ENCODE results near the gene RBM44. TPM values are rescaled to one million over a fixed set of nuclear protein-coding genes. Genes with fewer than 3 reads are reported as not detected.

Gene RBM44
- total RNA-seq, 4 donors from 2014 or later = 0.45 to 1.4 (median 0.93) TPM

DNA sequence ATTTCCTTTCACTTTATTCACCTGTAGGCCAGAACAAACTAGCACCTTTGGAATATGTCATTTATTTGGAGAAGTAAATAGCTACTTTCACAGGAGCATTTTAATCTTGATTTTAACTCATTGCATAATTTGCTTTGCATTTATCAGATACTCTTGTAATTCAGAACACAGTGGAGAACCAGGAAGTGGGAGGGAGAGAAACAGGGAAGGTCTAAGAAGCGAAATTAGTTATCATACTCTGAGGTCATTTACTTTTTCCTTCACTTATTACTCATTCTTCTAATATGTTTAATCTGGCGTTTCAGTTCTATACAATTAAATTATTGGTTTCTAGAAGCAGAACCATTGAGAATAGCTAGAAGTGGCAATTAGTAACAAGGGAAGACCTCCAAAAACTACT is 20.7 kb downstream of the RBM44 start:
- H3K27ac ChIP-seq = no peak overlapping the region
- H3K9me3 ChIP-seq = no peaks in the 10 kb centered on the region
- no peaks in the 10 kb centered on the region for H3K4me1 ChIP-seq
- no peak overlapping the region for H3K4me3 ChIP-seq
- 78 to 82% methylated on average over 2 of the region's 2 CpGs for WGBS, 2 donors (ENCODE audit: low coverage in 1 of 2)
- H3K27me3 ChIP-seq = no peaks in the 10 kb centered on the region
- TF ChIP-seq, protein P1, sequence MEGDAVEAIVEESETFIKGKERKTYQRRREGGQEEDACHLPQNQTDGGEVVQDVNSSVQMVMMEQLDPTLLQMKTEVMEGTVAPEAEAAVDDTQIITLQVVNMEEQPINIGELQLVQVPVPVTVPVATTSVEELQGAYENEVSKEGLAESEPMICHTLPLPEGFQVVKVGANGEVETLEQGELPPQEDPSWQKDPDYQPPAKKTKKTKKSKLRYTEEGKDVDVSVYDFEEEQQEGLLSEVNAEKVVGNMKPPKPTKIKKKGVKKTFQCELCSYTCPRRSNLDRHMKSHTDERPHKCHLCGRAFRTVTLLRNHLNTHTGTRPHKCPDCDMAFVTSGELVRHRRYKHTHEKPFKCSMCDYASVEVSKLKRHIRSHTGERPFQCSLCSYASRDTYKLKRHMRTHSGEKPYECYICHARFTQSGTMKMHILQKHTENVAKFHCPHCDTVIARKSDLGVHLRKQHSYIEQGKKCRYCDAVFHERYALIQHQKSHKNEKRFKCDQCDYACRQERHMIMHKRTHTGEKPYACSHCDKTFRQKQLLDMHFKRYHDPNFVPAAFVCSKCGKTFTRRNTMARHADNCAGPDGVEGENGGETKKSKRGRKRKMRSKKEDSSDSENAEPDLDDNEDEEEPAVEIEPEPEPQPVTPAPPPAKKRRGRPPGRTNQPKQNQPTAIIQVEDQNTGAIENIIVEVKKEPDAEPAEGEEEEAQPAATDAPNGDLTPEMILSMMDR (IDR thresholded peaks at IDR 0.05) = no peak
- TF ChIP-seq POLR2A (IDR thresholded peaks at IDR 0.05) (no peak), EP300 (IDR thresholded peaks at IDR 0.05) (no peak)
- ATAC-seq = no peak
- no peaks in the 10 kb centered on the region for H3K36me3 ChIP-seq

DNA sequence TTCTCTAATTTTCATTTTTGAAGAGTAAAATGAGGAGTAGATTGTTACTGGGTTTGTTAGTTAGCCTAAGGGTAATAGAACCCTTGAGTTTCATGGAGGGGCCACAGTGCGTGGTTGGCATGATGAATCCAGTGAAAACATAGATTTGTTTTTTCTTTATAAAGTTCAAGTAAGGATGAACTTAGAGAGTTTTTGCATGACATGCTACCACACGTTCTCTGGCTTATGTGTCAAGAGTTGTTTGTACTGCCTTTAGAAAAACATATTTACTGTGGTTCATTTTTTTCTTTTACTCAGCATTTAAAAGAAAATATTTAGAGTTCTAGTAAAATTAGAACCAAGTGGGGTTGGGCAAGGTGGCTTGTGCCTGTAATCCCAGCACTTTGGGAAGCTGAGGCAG is 21.8 kb downstream of the RBM44 start:
- 100% methylated on average over 1 to 2 of the region's 2 CpGs for WGBS, 2 donors (ENCODE audit: low coverage in 1 of 2)
- no peak for ATAC-seq

DNA sequence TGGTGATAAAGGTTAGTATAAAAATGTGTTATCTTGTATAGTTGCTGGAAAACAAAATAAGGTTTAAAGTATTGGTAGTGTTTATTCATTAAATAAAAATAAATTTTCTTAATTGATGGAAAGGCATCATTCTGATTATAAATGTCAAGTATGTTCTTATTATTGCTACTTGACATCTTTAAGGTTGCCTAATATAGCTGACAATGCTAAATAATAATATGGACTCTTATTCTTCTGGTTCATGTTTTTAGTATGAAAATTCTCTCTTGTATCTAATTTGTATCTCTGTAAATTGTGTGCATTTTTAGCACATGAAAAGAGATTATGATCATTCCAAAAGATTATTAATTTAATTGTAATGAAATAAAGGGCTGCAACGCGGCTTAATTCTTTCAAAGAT is 25.0 kb downstream of the RBM44 start:
- Histone ChIP-seq H3K27ac (no peak overlapping the region), H3K36me3 (no peaks in the 10 kb centered on the region), H3K9me3 (no peaks in the 10 kb centered on the region), H3K4me3 (no peak overlapping the region), H3K27me3 (no peaks in the 10 kb centered on the region), H3K4me1 (no peaks in the 10 kb centered on the region)
- TF ChIP-seq POLR2A (IDR thresholded peaks at IDR 0.05) = no peak
- TF ChIP-seq POLR2AphosphoS5 (IDR thresholded peaks at IDR 0.05) = no peak
- no peak for TF ChIP-seq EP300 (IDR thresholded peaks at IDR 0.05)
- TF ChIP-seq, protein P1 (IDR thresholded peaks at IDR 0.05) = no peak
- ATAC-seq = no peak
- WGBS, 2 donors (ENCODE audit: low coverage in 1 of 2) = 87 to 92% methylated on average over 2 of the region's 2 CpGs

More for the DNA sequence above, 21.8 kb downstream of the RBM44 start:
- H3K4me3 ChIP-seq = no peak overlapping the region
- H3K27ac ChIP-seq = no peak overlapping the region
- H3K27me3 ChIP-seq = no peaks in the 10 kb centered on the region
- H3K4me1 ChIP-seq = no peaks in the 10 kb centered on the region
- H3K9me3 ChIP-seq = no peaks in the 10 kb centered on the region
- no peaks in the 10 kb centered on the region for H3K36me3 ChIP-seq
- no peak for TF ChIP-seq POLR2AphosphoS5 (IDR thresholded peaks at IDR 0.05)
- TF ChIP-seq, protein P1 (IDR thresholded peaks at IDR 0.05) = no peak
- no peak for TF ChIP-seq POLR2A (IDR thresholded peaks at IDR 0.05)
- no peak for TF ChIP-seq EP300 (IDR thresholded peaks at IDR 0.05)

DNA sequence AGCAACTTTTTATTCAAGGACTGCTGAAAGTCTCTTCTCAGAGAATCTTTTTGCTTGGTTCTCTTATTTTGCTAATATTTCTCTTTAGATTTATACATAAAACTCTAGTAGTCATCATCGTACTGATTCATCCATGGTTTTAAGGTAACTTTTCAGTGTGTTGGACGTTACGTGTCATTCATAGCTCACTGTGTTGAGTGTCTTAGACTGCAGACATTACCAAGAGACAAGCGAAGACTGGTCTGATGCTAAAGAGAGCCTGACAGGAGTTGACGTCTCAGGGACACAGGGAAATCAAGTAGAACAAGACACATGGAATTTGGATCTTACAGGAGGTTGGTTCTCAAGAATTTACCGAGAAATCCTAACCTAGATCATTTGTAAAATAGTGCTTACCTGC is 25.5 kb downstream of the RBM44 start:
- no peaks in the 10 kb centered on the region for H3K4me1 ChIP-seq
- TF ChIP-seq, protein P1 (IDR thresholded peaks at IDR 0.05) = no peak
- TF ChIP-seq EP300 (IDR thresholded peaks at IDR 0.05) = no peak
- no peak for TF ChIP-seq POLR2A (IDR thresholded peaks at IDR 0.05)
- no peak for TF ChIP-seq POLR2AphosphoS5 (IDR thresholded peaks at IDR 0.05)

DNA sequence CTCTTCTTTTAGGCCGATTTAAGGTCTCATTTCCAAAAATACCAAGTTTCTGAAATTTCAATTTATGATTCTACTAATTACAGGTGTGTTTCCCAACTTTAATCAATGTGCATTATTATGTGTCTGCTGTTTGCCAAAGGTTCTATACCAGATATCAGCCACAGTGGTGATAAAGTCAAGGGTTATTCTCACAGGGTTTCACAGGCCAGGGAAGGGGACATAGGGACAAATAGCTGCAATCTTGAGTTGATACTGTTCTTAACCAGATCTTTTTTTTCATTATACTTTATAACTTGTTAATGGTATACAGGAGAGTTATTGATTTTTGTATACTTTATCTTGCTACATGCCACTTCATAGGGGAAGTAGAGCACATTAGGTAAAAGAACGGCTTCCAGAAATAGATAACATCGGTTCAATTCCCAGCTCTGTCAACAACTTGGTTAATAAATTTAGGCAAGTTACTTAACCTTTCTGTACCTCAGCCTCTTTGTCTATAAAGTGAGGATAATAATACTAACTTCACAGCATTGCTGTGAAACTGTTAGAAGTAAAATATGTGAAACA is 28.9 kb downstream of the RBM44 start:
- no peak overlapping the region for H3K27ac ChIP-seq

More for the DNA sequence above, 25.5 kb downstream of the RBM44 start:
- H3K27me3 ChIP-seq = no peaks in the 10 kb centered on the region
- no peak for ATAC-seq
- no peaks in the 10 kb centered on the region for H3K9me3 ChIP-seq
- no peak overlapping the region for H3K4me3 ChIP-seq
- 80 to 96% methylated on average over 4 to 6 of the region's 6 CpGs for WGBS, 2 donors (ENCODE audit: low coverage in 1 of 2)
- no peak overlapping the region for H3K27ac ChIP-seq
- no peaks in the 10 kb centered on the region for H3K36me3 ChIP-seq

More for the DNA sequence above, 28.9 kb downstream of the RBM44 start:
- TF ChIP-seq POLR2AphosphoS5 (IDR thresholded peaks at IDR 0.05) = no peak
- no peak for TF ChIP-seq POLR2A (IDR thresholded peaks at IDR 0.05)
- no peak for TF ChIP-seq EP300 (IDR thresholded peaks at IDR 0.05)
- TF ChIP-seq, protein P1 (IDR thresholded peaks at IDR 0.05) = no peak
- no peaks in the 10 kb centered on the region for H3K27me3 ChIP-seq
- no peaks in the 10 kb centered on the region for H3K4me1 ChIP-seq
- ATAC-seq = no peak
- 81 to 86% methylated on average over 3 of the region's 3 CpGs for WGBS, 2 donors (ENCODE audit: low coverage in 1 of 2)
- no peak overlapping the region for H3K4me3 ChIP-seq
- no peaks in the 10 kb centered on the region for H3K9me3 ChIP-seq
- no peaks in the 10 kb centered on the region for H3K36me3 ChIP-seq
